Transverse colon (tissue), 4 donors: Measurements from ENCODE around the gene TBC1D9.

Experiments
- CTCF ChIP-seq, 5 experiments: fragments of 200-600 bp in 3 of 5; fragments of 450-650 bp in 2 of 5; sonication (generic) in 3 of 5; IDR thresholded peaks; 1 replicate in 2 of 5; 2 replicates in 3 of 5; pipeline ENCODE4 v1.5.1; 2016 to 2017; ENCODE audit warnings: antibody characterized with exemption in 5 of 5, inconsistent platforms in 3 of 5, mild to moderate bottlenecking in 2 of 5, moderate library complexity in 1 of 5
- EP300 ChIP-seq: sonication (generic); formaldehyde crosslinking; IDR thresholded peaks from one replicate; pipeline ENCODE4 v1.6.1; 2017; ENCODE audit warnings: antibody characterized with exemption, low read depth
- POLR2A ChIP-seq: fragments of 450-650 bp; IDR thresholded peaks from one replicate; pipeline ENCODE4 v1.6.1; 2016; ENCODE audit warnings: antibody characterized with exemption, mild to moderate bottlenecking, moderate library complexity
- POLR2AphosphoS5 ChIP-seq, 3 donors: sonication (generic); formaldehyde crosslinking; IDR thresholded peaks; one replicate each; pipeline ENCODE4 v1.6.1; 2016; ENCODE audit warnings: antibody characterized with exemption in 3 of 3

GRCh38 chr4:140711910-140712309, 44.3 kb downstream of the TBC1D9 start:
- no peak for TF ChIP-seq POLR2A
- TF ChIP-seq CTCF (IDR thresholded peaks at IDR 0.05): no peak
- TF ChIP-seq POLR2AphosphoS5 (IDR thresholded peaks at IDR 0.05): no peak
- TF ChIP-seq EP300: no peak
